HepG2 (cell line): ENCODE results near the gene NEMF. TPM values are rescaled to one million over a fixed set of nuclear protein-coding genes. Genes with fewer than 3 reads are reported as not detected.

Source experiments
- ATRX ChIP-seq: sonication (generic); formaldehyde crosslinking; IDR thresholded peaks from 2 replicates; pipeline ENCODE4 v1.4.0; 2020; ENCODE audit warnings: missing genetic modification reagents, borderline replicate concordance
- BRF2 ChIP-seq: sonication (generic); formaldehyde crosslinking; IDR thresholded peaks from 2 replicates; pipeline ENCODE4 v1.8.1; 2022; ENCODE audit warnings: mild to moderate bottlenecking, missing genetic modification reagents
- FLYWCH1 ChIP-seq: sonication (generic); formaldehyde crosslinking; IDR thresholded peaks from 2 replicates; pipeline ENCODE4 v1.8.1; 2023; ENCODE audit warnings: mild to moderate bottlenecking, missing genetic modification reagents
- GPBP1L1 ChIP-seq: sonication (generic); formaldehyde crosslinking; IDR thresholded peaks from 2 replicates; pipeline ENCODE4 v1.5.0; 2020; ENCODE audit warnings: mild to moderate bottlenecking, missing genetic modification reagents
- HOXD1 ChIP-seq: sonication (generic); formaldehyde crosslinking; IDR thresholded peaks from 2 replicates; pipeline ENCODE4 v1.5.0; 2020; ENCODE audit warnings: missing genetic modification reagents
- KLF9 ChIP-seq: IDR thresholded peaks from 2 replicates; pipeline ENCODE4 v1.6.1; 2016; ENCODE audit warnings: low read depth
- MYC ChIP-seq: sonication (generic); formaldehyde crosslinking; IDR thresholded peaks from 2 replicates; pipeline ENCODE4 v1.9.0; 2021; ENCODE audit warnings: missing genetic modification reagents, borderline replicate concordance
- NBN ChIP-seq: fragments of 450-650 bp; conservative IDR thresholded peaks from 2 replicates; pipeline ENCODE4 v1.6.1; 2017
- PAXIP1 ChIP-seq: sonication (generic); formaldehyde crosslinking; conservative IDR thresholded peaks from 2 replicates; pipeline ENCODE4 v1.4.0; 2020; ENCODE audit warnings: mild to moderate bottlenecking, missing genetic modification reagents, moderate library complexity
- PPARG ChIP-seq: conservative IDR thresholded peaks from 2 replicates; pipeline ENCODE4 v1.6.1; 2016; ENCODE audit warnings: missing biosample characterization, missing genetic modification reagents
- RAD51 ChIP-seq: fragments of 450-650 bp; IDR thresholded peaks from 2 replicates; pipeline ENCODE4 v1.6.1; 2016; ENCODE audit warnings: borderline replicate concordance
- SMAD1 ChIP-seq: sonication (generic); formaldehyde crosslinking; IDR thresholded peaks from 2 replicates; pipeline ENCODE4 v1.4.0; 2020; ENCODE audit warnings: missing genetic modification reagents, low read depth, mild to moderate bottlenecking, borderline replicate concordance
- SMAD9 ChIP-seq: sonication (generic); formaldehyde crosslinking; IDR thresholded peaks from 2 replicates; pipeline ENCODE4 v1.5.1; 2020; ENCODE audit warnings: mild to moderate bottlenecking, missing genetic modification reagents
- SPEN ChIP-seq: sonication (generic); formaldehyde crosslinking; IDR thresholded peaks from 2 replicates; pipeline ENCODE4 v1.5.1; 2020; ENCODE audit warnings: low read depth, mild to moderate bottlenecking, missing genetic modification reagents
- SUZ12 ChIP-seq: fragments of 150-350 bp; IDR thresholded peaks from 2 replicates; pipeline ENCODE4 v1.6.1; 2014; ENCODE audit warnings: low read depth, low read length
- TAF15 ChIP-seq: fragments of 200-400 bp; formaldehyde crosslinking; IDR thresholded peaks from one replicate; pipeline ENCODE4 v1.6.1; 2018; ENCODE audit warnings: mild to moderate bottlenecking, low read depth, low read length; ENCODE audit not compliant: poor library complexity, severe bottlenecking
- TCF7L2 ChIP-seq: IDR thresholded peaks from 2 replicates; pipeline ENCODE4 v1.6.1; 2011; ENCODE audit warnings: mild to moderate bottlenecking, low read depth, low read length, moderate library complexity
- TGIF2 ChIP-seq: IDR thresholded peaks from 2 replicates; pipeline ENCODE4 v1.6.1; 2016; ENCODE audit warnings: control low read depth, missing compliant biosample characterization
- ZNF24 ChIP-seq: fragments of 450-650 bp; IDR thresholded peaks from 2 replicates; pipeline ENCODE4 v1.6.1; 2017; ENCODE audit warnings: antibody characterized with exemption, mild to moderate bottlenecking
- ZNF264 ChIP-seq: sonication (generic); formaldehyde crosslinking; IDR thresholded peaks from 2 replicates; pipeline ENCODE4 v1.4.0; 2020; ENCODE audit warnings: missing genetic modification reagents
- ZNF329 ChIP-seq: sonication (generic); formaldehyde crosslinking; IDR thresholded peaks from 2 replicates; pipeline ENCODE4 v1.9.0; 2021; ENCODE audit warnings: low read depth, mild to moderate bottlenecking, missing genetic modification reagents
- ZNF543 ChIP-seq: sonication (generic); formaldehyde crosslinking; IDR thresholded peaks from 2 replicates; pipeline ENCODE4 v1.4.0; 2020; ENCODE audit warnings: mild to moderate bottlenecking, missing genetic modification reagents
- ZNF563 ChIP-seq: sonication (generic); formaldehyde crosslinking; IDR thresholded peaks from 2 replicates; pipeline ENCODE4 v1.8.0; 2022; ENCODE audit warnings: mild to moderate bottlenecking, moderate library complexity, missing genetic modification reagents
- ZNF724P ChIP-seq: sonication (generic); formaldehyde crosslinking; IDR thresholded peaks from 2 replicates; pipeline ENCODE4 v1.8.0; 2022; ENCODE audit warnings: missing genetic modification reagents, borderline replicate concordance
- ZNF850 ChIP-seq: sonication (generic); formaldehyde crosslinking; conservative IDR thresholded peaks from 2 replicates; pipeline ENCODE4 v1.9.0; 2021; ENCODE audit warnings: mild to moderate bottlenecking, missing genetic modification reagents
- polyA plus RNA-seq, 8 experiments: library from polyadenylated mRNA; depleted of rRNA in 3 of 8; stranded (reverse) in 7 of 8; unstranded in 1 of 8; fragments of >200 nt; fragmentation: Illumina TruSeq in 4 of 8; extraction: Trizol in 4 of 8; gene quantifications; 2 replicates each; pipeline versions ENCODE4 v1.2.1 to v1.2.3, GENCODE V29; 2011 to 2016; ENCODE audit warnings: low read depth in 4 of 8, missing spikeins in 1 of 8, mixed read lengths in 1 of 8; ENCODE audit not compliant: insufficient read depth in 1 of 8
- total RNA-seq, 5 experiments: library from RNA; depleted of rRNA; stranded (reverse); fragments of >200 nt; fragmentation: Illumina TruSeq; extraction: Trizol; gene quantifications; 2 replicates each; pipeline ENCODE4 v1.2.3, GENCODE V29; 2016; ENCODE audit warnings: low read depth in 1 of 5

The NEMF gene
- total and polyA plus RNA-seq, 2 of the 13 experiments (the other 11 are each of a cell fraction or from before 2014, with no cell fraction given) = 21.3 to 57.9 TPM

GRCh38 chr14:49892636-49893308 lies 40.2 kb upstream of the NEMF start, which contains the start of gene ARF6 (continued):
- TF ChIP-seq ZNF264 (no peak), TGIF2 (CRISPR knock-in tag) (no peak), ATRX (CRISPR knock-in tag) (no peak), ZNF563 (peak; percentile 86), TAF15 (peak; percentile 18), SMAD9 (CRISPR knock-in tag) (0 out of 2 replicates have a peak, but pooled peaks have one; percentile 36), ZNF329 (CRISPR knock-in tag) (no peak; the same call in 1 of the 2 replicates), TCF7L2 (no peak), RAD51 (no peak), FLYWCH1 (CRISPR knock-in tag) (no peak), PPARG (CRISPR knock-in tag) (peak; percentile 52), PAXIP1 (CRISPR knock-in tag) (peak; percentile 65; the same call in 1 of the 2 replicates), ZNF850 (no peak), ZNF24 (no peak), GPBP1L1 (no peak), HOXD1 (peak; percentile 55; the same call in 1 of the 2 replicates), NBN (no peak), BRF2 (CRISPR knock-in tag) (peak; percentile 48), ZNF543 (CRISPR knock-in tag) (peak; percentile 83), SPEN (CRISPR knock-in tag) (peak; percentile 96), SUZ12 (no peak), SMAD1 (CRISPR knock-in tag) (peak; percentile 29; the same call in 1 of the 2 replicates), KLF9 (no peak; the same call in 1 of the 2 replicates), MYC (peak; percentile 92; the same call in 1 of the 2 replicates), ZNF724P (CRISPR knock-in tag) (no peak)
